ENCODE results near the gene CNBD2.

CNBD2 gene

DNA sequence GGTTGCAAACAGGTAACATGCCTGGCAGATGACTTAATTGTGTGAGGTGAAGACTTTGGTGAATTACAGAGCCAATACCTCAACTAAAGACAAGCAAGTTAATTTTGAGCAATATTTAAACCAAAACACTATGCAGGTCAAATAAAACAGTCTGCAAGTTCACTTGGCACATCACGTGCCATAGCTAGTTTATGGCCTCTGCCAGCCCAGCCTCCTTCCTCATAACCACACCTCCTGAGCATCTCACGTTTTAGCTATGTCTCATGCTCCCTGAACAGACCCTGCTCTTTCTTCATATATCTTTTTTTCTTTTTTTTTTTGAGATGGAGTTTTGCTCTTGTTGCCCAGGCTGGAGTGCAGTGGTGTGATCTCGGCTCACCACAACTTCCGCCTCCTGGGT lies 4.5 kb upstream of the CNBD2 start:
- no peaks in the 10 kb centered on the region for H3K27me3 ChIP-seq
- no peaks in the 10 kb centered on the region for H4K20me1 ChIP-seq
- peaks cover 9 to 16% (median 10%) of the 10 kb centered on the region in 11 experiments for H3K9me3 ChIP-seq (replicated peaks in 1 of 11)
- peaks cover 0 to 7% (median 0%) of the 10 kb centered on the region in 11 experiments; a peak in 3 of 22 replicates for H3K36me3 ChIP-seq
- no peak overlapping the region for H3K4me2 ChIP-seq
- no peak overlapping the region for H3K27ac ChIP-seq
- H3K4me1 ChIP-seq = no peaks in the 10 kb centered on the region
- H3K4me3 ChIP-seq = no peak overlapping the region
- no peak for TF ChIP-seq Cebpa-rat (IDR thresholded peaks at IDR 0.05)
- H3K9ac ChIP-seq = no peak overlapping the region

DNA sequence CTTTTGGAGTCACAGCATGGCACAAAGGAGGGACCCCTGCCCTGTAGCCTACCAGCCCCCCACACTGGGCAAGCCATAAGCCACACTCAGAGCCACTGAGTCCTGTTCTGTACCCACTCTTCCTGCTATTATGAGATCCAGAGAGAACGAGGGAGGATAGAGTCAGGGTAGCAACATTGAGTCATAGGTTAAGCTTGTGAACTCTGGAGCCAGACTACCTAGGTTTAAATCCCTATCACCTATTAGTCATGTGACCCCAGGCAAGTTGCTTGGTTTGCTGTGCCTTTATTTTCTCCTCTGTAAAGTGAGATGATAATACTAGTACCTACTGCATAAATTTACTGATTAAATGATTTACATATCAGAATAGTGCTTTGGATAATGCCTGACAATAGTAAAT lies 540 bp downstream of the CNBD2 start:
- Histone ChIP-seq H3K4me1 (no peaks in the 10 kb centered on the region), H3K9ac (no peak overlapping the region), H3K4me2 (no peak overlapping the region), H3K9me3 (replicated peaks in 1 of 11) (peaks cover 0 to 7% (median 0%) of the 10 kb centered on the region in 11 experiments; a peak in 4 of 22 replicates), H4K20me1 (no peaks in the 10 kb centered on the region), H3K27me3 (no peaks in the 10 kb centered on the region), H3K27ac (no peak overlapping the region), H3K4me3 (no peak overlapping the region), H3K36me3 (no peaks in the 10 kb centered on the region)
- TF ChIP-seq Cebpa-rat (IDR thresholded peaks at IDR 0.05) = no peak

DNA sequence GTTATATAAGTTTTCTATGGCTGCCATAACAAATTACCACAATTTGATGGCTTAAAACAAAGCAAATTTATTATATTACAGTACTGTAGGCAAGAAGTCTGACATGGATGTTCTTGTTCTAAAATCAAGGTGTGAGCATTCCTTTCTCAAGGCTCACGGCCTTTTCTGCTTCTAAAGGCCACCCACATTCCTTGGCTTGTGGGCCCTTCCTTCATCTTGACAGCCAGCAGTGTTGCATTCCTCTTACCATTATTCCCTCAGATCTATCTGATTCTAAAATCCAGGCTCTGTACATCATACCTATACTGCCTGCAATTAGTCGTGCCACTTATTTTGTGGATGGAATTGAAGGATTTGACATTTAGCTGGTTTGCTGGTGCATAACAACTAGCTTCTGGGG lies 3.6 kb downstream of the CNBD2 start:
- Histone ChIP-seq H3K9me3 (replicated peaks in 1 of 11) (peaks cover 0 to 7% (median 0%) of the 10 kb centered on the region in 11 experiments; a peak in 4 of 22 replicates), H3K9ac (no peak overlapping the region), H3K4me1 (peaks cover 0 to 23% (median 0%) of the 10 kb centered on the region in 10 experiments; a peak in 8 of 20 replicates), H3K27me3 (no peaks in the 10 kb centered on the region), H3K4me2 (no peak overlapping the region), H3K36me3 (no peaks in the 10 kb centered on the region), H3K27ac (no peak overlapping the region), H4K20me1 (no peaks in the 10 kb centered on the region), H3K4me3 (no peak overlapping the region)
- TF ChIP-seq Cebpa-rat (IDR thresholded peaks at IDR 0.05) = no peak

- Histone ChIP-seq H3K27me3 (no peaks in the 10 kb centered on the region), H3K9me3 (replicated peaks in 1 of 11) (peaks cover 0 to 7% (median 0%) of the 10 kb centered on the region in 11 experiments; a peak in 4 of 22 replicates), H3K4me2 (no peak overlapping the region), H3K36me3 (no peaks in the 10 kb centered on the region), H4K20me1 (no peaks in the 10 kb centered on the region), H3K4me3 (no peak overlapping the region), H3K27ac (no peak overlapping the region), H3K4me1 (peaks cover 0 to 28% (median 4%) of the 10 kb centered on the region in 10 experiments; a peak in 12 of 20 replicates), H3K9ac (no peak overlapping the region)
- TF ChIP-seq Cebpa-rat (IDR thresholded peaks at IDR 0.05) = no peak
Measured at GRCh38 chr20:35972462-35972861, 4.1 kb downstream of the CNBD2 start.

DNA sequence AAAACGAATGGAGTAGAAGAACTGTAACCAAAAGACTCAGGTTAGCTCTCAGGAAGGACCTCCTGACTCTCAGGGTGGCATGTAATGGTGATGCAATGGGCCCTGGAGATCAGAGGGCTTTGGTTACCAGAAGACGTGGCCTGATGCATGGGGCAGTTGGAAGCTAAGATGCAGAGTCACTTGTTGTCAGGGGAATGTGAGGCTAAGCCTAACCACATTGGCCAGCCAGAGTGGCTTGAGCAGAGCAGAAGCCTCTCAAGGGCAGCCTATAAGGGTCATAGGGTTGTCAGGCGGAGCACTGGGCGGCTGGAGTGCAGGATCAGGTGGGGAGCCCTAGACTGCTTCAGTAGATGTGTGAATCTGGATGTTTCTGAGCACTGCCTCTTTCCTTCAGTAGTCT lies 5.9 kb downstream of the CNBD2 start:
- H3K4me3 ChIP-seq = no peak overlapping the region
- no peaks in the 10 kb centered on the region for H3K36me3 ChIP-seq
- H3K4me2 ChIP-seq = no peak overlapping the region
- peaks cover 0 to 7% (median 0%) of the 10 kb centered on the region in 11 experiments; a peak in 4 of 22 replicates for H3K9me3 ChIP-seq (replicated peaks in 1 of 11)
- no peaks in the 10 kb centered on the region for H4K20me1 ChIP-seq
- H3K4me1 ChIP-seq = peaks cover 0 to 46% (median 22%) of the 10 kb centered on the region in 10 experiments; a peak in 16 of 20 replicates
- H3K9ac ChIP-seq = no peak overlapping the region
- no peak overlapping the region for H3K27ac ChIP-seq
- H3K27me3 ChIP-seq = no peaks in the 10 kb centered on the region
- no peak for TF ChIP-seq Cebpa-rat (IDR thresholded peaks at IDR 0.05)

GRCh38 chr20:35975576-35976373 lies 7.4 kb downstream of the CNBD2 start:
- Histone ChIP-seq H3K36me3 (no peaks in the 10 kb centered on the region), H3K27ac (peak overlapping the region in 4 of 11 experiments; percentile 9 to 83 (median 59); a peak in 7 of 22 replicates), H4K20me1 (no peaks in the 10 kb centered on the region), H3K4me3 (no peak overlapping the region), H3K9me3 (replicated peaks in 1 of 11) (peaks cover 0 to 7% (median 0%) of the 10 kb centered on the region in 11 experiments; a peak in 4 of 22 replicates), H3K9ac (no peak overlapping the region), H3K4me2 (peak overlapping the region in 4 of 11 experiments; percentile 4 to 78 (median 58); a peak in 6 of 22 replicates), H3K27me3 (no peaks in the 10 kb centered on the region), H3K4me1 (peaks cover 0 to 58% (median 29%) of the 10 kb centered on the region in 10 experiments; a peak in 16 of 20 replicates)
- no peak for TF ChIP-seq Cebpa-rat (IDR thresholded peaks at IDR 0.05)

GRCh38 chr20:35978041-35978513 lies 9.7 kb downstream of the CNBD2 start:
- TF ChIP-seq Cebpa-rat (IDR thresholded peaks at IDR 0.05) = peak in 10 of 11 experiments; percentile 37 to 92 (median 76); a peak in 18 of 22 replicates
- Histone ChIP-seq H3K27ac (peak overlapping the region in 10 of 11 experiments; percentile 49 to 83 (median 68); a peak in 21 of 22 replicates), H3K9me3 (replicated peaks in 1 of 11) (no peaks in the 10 kb centered on the region), H4K20me1 (no peaks in the 10 kb centered on the region), H3K4me3 (peak overlapping the region in 1 of 10 experiments; percentile 13; a peak in 1 of 20 replicates), H3K27me3 (no peaks in the 10 kb centered on the region), H3K36me3 (no peaks in the 10 kb centered on the region), H3K4me2 (peak overlapping the region in 10 of 11 experiments; percentile 15 to 78 (median 63); a peak in 18 of 22 replicates), H3K4me1 (peaks cover 0 to 70% (median 29%) of the 10 kb centered on the region in 10 experiments; a peak in 16 of 20 replicates), H3K9ac (peak overlapping the region in 6 of 11 experiments; percentile 6 to 58 (median 44); a peak in 8 of 22 replicates)

- Histone ChIP-seq H3K36me3 (no peaks in the 10 kb centered on the region), H3K4me2 (peak overlapping the region in 6 of 11 experiments; percentile 60 to 78 (median 72); a peak in 12 of 22 replicates), H3K27me3 (no peaks in the 10 kb centered on the region), H3K9ac (peak overlapping the region in 3 of 11 experiments; percentile 14 to 42 (median 20); a peak in 3 of 22 replicates), H3K4me1 (peaks cover 0 to 70% (median 29%) of the 10 kb centered on the region in 10 experiments; a peak in 16 of 20 replicates), H3K9me3 (replicated peaks in 1 of 11) (no peaks in the 10 kb centered on the region), H4K20me1 (no peaks in the 10 kb centered on the region), H3K27ac (peak overlapping the region in 6 of 11 experiments; percentile 7 to 83 (median 70); a peak in 8 of 22 replicates), H3K4me3 (no peak overlapping the region)
- TF ChIP-seq Cebpa-rat (IDR thresholded peaks at IDR 0.05) = no peak
Measured at GRCh38 chr20:35979544-35979943, 11.2 kb downstream of the CNBD2 start.

- Histone ChIP-seq H3K27me3 (no peaks in the 10 kb centered on the region), H3K9ac (no peak overlapping the region), H3K36me3 (no peaks in the 10 kb centered on the region), H3K4me2 (peak overlapping the region in 2 of 11 experiments; percentile 30 to 46; a peak in 5 of 22 replicates), H3K4me3 (no peak overlapping the region), H3K4me1 (peaks cover 0 to 56% (median 29%) of the 10 kb centered on the region in 10 experiments; a peak in 16 of 20 replicates), H3K9me3 (replicated peaks in 1 of 11) (no peaks in the 10 kb centered on the region), H3K27ac (peak overlapping the region in 1 of 11 experiments; percentile 9; a peak in 1 of 22 replicates), H4K20me1 (no peaks in the 10 kb centered on the region)
- TF ChIP-seq Cebpa-rat (IDR thresholded peaks at IDR 0.05) = no peak
Measured at GRCh38 chr20:35981969-35982368, 13.6 kb downstream of the CNBD2 start.

Measured in BLaER1 treated with 17β-estradiol and CSF1 and Interleukin-3, amounts not matched to agents 10 nM and 100 nM (cell line).